Fibroblast of mammary gland (primary cell): ENCODE data around the gene NMRK1.

Experiments
- DNase-seq: peaks from one replicate; pipeline ENCODE4 v3.0.0-alpha.2; 2010; ENCODE audit warnings: low read depth
- H3K4me3 ChIP-seq: 2 replicates; pipeline ENCODE4 v1.5.1; 2011; ENCODE audit warnings: low read depth, mild to moderate bottlenecking, low read length, moderate library complexity; ENCODE audit not compliant: control insufficient read depth
- TF ChIP-seq, protein P1 (sequence below): conservative IDR thresholded peaks from 2 replicates; pipeline ENCODE4 v1.5.1; 2011; ENCODE audit warnings: low read depth, low read length, inconsistent platforms; ENCODE audit not compliant: control insufficient read depth, insufficient read depth

Gene NMRK1

DNA sequence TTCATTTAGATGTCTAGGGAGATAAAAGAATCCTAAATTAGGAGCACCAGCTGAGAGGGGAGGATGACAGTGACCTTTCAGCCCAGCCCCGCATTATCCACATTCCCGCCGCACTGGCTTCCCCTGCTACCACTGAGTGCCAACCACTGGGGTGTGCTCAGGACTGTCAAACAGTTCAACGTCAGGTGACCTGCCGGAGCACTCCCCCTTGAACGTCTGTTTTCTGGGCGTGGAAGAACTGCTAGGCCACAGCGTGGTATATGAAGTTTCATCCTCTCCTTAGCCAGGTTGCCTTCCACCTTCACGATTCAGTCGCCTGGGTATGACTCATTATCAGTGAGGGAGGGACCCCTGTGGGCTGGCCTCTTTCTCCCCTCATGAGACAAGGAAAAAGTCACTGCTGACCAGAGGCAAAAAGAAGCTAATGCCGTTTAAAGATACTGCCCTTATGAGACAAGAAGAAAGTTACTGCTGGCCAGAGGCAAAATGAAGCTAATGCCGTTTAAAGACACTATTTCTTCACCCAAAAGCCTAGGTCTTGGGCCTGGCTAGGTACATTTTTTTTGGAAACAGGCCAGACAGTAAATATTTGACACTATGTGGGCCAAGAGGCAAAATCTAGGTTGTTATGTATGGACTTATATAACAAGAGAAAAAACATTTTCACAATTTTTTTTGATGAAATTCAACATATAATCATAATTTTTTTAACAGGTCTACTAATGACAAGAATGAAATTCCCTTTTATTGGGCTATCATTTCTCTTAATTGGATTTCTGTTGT lies 4.6 kb downstream of the NMRK1 start:
- H3K4me3 ChIP-seq, result no peak overlapping the region
- DNase-seq, result no peak
- TF ChIP-seq, protein P1, sequence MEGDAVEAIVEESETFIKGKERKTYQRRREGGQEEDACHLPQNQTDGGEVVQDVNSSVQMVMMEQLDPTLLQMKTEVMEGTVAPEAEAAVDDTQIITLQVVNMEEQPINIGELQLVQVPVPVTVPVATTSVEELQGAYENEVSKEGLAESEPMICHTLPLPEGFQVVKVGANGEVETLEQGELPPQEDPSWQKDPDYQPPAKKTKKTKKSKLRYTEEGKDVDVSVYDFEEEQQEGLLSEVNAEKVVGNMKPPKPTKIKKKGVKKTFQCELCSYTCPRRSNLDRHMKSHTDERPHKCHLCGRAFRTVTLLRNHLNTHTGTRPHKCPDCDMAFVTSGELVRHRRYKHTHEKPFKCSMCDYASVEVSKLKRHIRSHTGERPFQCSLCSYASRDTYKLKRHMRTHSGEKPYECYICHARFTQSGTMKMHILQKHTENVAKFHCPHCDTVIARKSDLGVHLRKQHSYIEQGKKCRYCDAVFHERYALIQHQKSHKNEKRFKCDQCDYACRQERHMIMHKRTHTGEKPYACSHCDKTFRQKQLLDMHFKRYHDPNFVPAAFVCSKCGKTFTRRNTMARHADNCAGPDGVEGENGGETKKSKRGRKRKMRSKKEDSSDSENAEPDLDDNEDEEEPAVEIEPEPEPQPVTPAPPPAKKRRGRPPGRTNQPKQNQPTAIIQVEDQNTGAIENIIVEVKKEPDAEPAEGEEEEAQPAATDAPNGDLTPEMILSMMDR, result no peak

GRCh38 chr9:75081632-75082031 lies 6.3 kb downstream of the NMRK1 start:
- TF ChIP-seq, protein P1, result no peak
- no peak for DNase-seq
- no peak overlapping the region for H3K4me3 ChIP-seq

- no peak for DNase-seq
- TF ChIP-seq, protein P1, result no peak
Observed at GRCh38 chr9:75072895-75073294, 15.1 kb downstream of the NMRK1 start.

DNA sequence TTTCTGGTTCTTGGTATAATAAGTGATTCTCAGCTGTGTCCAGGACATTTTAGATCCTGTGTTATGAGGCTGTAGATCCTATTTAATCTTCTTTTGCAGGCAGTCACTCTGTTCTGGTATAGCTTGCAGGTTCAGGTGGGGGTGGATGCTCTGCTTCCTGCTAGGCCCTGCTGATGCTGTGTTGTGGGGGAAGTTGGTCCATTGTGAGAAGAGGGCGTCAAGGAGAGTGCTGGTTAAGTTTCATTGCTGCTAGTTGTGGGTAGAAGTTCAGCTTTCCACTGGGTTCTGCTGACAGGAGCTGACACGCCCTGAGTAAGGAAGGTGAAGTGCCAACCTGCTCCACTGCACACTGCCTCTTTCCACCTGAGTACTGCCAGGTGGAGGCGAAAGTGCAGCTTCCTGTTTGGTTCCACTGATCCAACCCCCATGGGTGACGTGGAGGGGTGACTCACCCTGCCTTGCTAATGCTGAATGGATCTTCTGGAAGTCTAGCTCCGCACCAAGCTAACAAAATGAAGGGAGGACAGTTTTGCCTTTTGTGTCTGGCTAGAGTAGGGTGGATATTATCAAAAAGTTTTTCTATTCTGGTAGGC lies 16.3 kb downstream of the NMRK1 start:
- peak; percentile 18 for DNase-seq
- TF ChIP-seq, protein P1, result no peak

More at GRCh38 chr9:75072895-75073294, 15.1 kb downstream of the NMRK1 start:
- no peak overlapping the region for H3K4me3 ChIP-seq

GRCh38 chr9:75069171-75069570 lies 18.8 kb downstream of the NMRK1 start:
- TF ChIP-seq, protein P1, result no peak
- DNase-seq, result no peak
- H3K4me3 ChIP-seq, result no peak overlapping the region

More for the DNA sequence above, 16.3 kb downstream of the NMRK1 start:
- no peak overlapping the region for H3K4me3 ChIP-seq

- no peak for DNase-seq
- TF ChIP-seq, protein P1, result no peak
Observed at GRCh38 chr9:75067894-75068293, 20.1 kb downstream of the NMRK1 start.

More at GRCh38 chr9:75067894-75068293, 20.1 kb downstream of the NMRK1 start:
- no peak overlapping the region for H3K4me3 ChIP-seq
